Hepatocyte (in vitro differentiated cells): ENCODE data around the gene SNX2. TPM values are rescaled to one million over a fixed set of nuclear protein-coding genes. Genes with fewer than 3 reads are reported as not detected.

ENCODE experiments used
- DNase-seq: peaks from one replicate; pipeline ENCODE4 v3.0.0-alpha.2; 2016; ENCODE audit warnings: low spot score
- H2AFZ ChIP-seq: fragments of 200-600 bp; sonication (generic); 2 replicates; pipeline ENCODE4 v1.6.0; 2016; ENCODE audit warnings: antibody characterized with exemption, mild to moderate bottlenecking
- H3K27ac ChIP-seq: fragments of 200-600 bp; sonication (generic); 2 replicates; pipeline ENCODE4 v1.5.1; 2016; ENCODE audit warnings: mild to moderate bottlenecking
- H3K27me3 ChIP-seq: fragments of 200-600 bp; sonication (generic); 2 replicates; pipeline ENCODE4 v1.6.1; 2016
- H3K36me3 ChIP-seq: fragments of 200-600 bp; sonication (generic); replicated peaks from 2 replicates; pipeline ENCODE4 v1.5.1; 2016; ENCODE audit warnings: low read depth; ENCODE audit not compliant: insufficient read depth
- H3K4me1 ChIP-seq: fragments of 200-600 bp; sonication (generic); 2 replicates; pipeline ENCODE4 v1.5.1; 2016; ENCODE audit warnings: mild to moderate bottlenecking, moderate library complexity; ENCODE audit not compliant: insufficient read depth
- H3K4me2 ChIP-seq: fragments of 200-600 bp; sonication (generic); 2 replicates; pipeline ENCODE4 v1.6.0; 2016
- H3K4me3 ChIP-seq: fragments of 200-600 bp; sonication (generic); 2 replicates; pipeline ENCODE4 v1.5.1; 2016; ENCODE audit warnings: mild to moderate bottlenecking
- H3K79me2 ChIP-seq: fragments of 200-600 bp; sonication (generic); 2 replicates; pipeline ENCODE4 v1.6.0; 2017; ENCODE audit warnings: mild to moderate bottlenecking
- H3K9me2 ChIP-seq: fragments of 200-600 bp; sonication (generic); replicated peaks from 2 replicates; pipeline ENCODE4 v1.6.0; 2017; ENCODE audit warnings: mild to moderate bottlenecking; ENCODE audit not compliant: insufficient read depth
- H3K9me3 ChIP-seq: fragments of 200-600 bp; sonication (generic); 2 replicates; pipeline ENCODE4 v1.5.1; 2016; ENCODE audit warnings: low read depth, mild to moderate bottlenecking
- H4K20me1 ChIP-seq: fragments of 200-600 bp; sonication (generic); 2 replicates; pipeline ENCODE4 v1.6.0; 2016; ENCODE audit warnings: mild to moderate bottlenecking; ENCODE audit not compliant: insufficient read depth, poor library complexity, severe bottlenecking
- CTCF ChIP-seq: fragments of 200-600 bp; sonication (generic); IDR thresholded peaks from 2 replicates; pipeline ENCODE4 v1.5.1; 2016; ENCODE audit warnings: antibody characterized with exemption, mild to moderate bottlenecking; ENCODE audit not compliant: poor library complexity
- EZH2 ChIP-seq: fragments of 200-600 bp; sonication (generic); IDR thresholded peaks from 2 replicates; pipeline ENCODE4 v1.6.1; 2016; ENCODE audit warnings: antibody characterized with exemption, mild to moderate bottlenecking, borderline replicate concordance
- EZH2phosphoT487 ChIP-seq: fragments of 200-600 bp; sonication (generic); IDR thresholded peaks from one replicate; pipeline ENCODE4 v1.6.1; 2018; ENCODE audit warnings: antibody characterized with exemption, mild to moderate bottlenecking, low read depth, moderate library complexity; ENCODE audit not compliant: unreplicated experiment, severe bottlenecking
- WGBS: methylation state at CpG from one replicate; pipeline ENCODE4 v1.1.6; 2016; ENCODE audit warnings: low lambda C conversion rate; ENCODE audit errors: missing lambda C conversion rate; 5-methylcytosine and 5-hydroxymethylcytosine counted together
- polyA plus RNA-seq: library from polyadenylated mRNA; unstranded; fragments of >200 nt; fragmentation: Nextera tagmentation; extraction: Ambion mirVana; gene quantifications from 2 replicates; pipeline ENCODE4 v1.2.1, GENCODE V29; 2016
- total RNA-seq: library from RNA; depleted of rRNA; stranded (reverse); fragments of >200 nt; gene quantifications from 2 replicates; pipeline ENCODE4 v1.2.3, GENCODE V29; 2014

Gene SNX2
- total and polyA plus RNA-seq, 2 experiments from 2014 or later: 99.5 to 107 TPM

GRCh38 chr5:122877518-122877917 is 102.6 kb downstream of the SNX2 start:
- H3K9me3 ChIP-seq: no peaks in the 10 kb centered on the region
- H3K27ac ChIP-seq: no peak overlapping the region
- WGBS: 100% methylated on average over 2 of the region's 2 CpGs
- H3K4me2 ChIP-seq: no peak overlapping the region
- H3K36me3 ChIP-seq: no peaks in the 10 kb centered on the region
- no peak overlapping the region for H2AFZ ChIP-seq
- no peak overlapping the region for H3K4me3 ChIP-seq
- H3K27me3 ChIP-seq: no peaks in the 10 kb centered on the region
- peaks cover 45% of the 10 kb centered on the region for H3K79me2 ChIP-seq
- H3K9me2 ChIP-seq: no peaks in the 10 kb centered on the region
- no peak for DNase-seq
- H4K20me1 ChIP-seq: no peaks in the 10 kb centered on the region
- H3K4me1 ChIP-seq: peaks cover 9% of the 10 kb centered on the region
- no peak for TF ChIP-seq EZH2phosphoT487
- TF ChIP-seq EZH2: no peak

GRCh38 chr5:122879076-122879475 is 104.2 kb downstream of the SNX2 start:
- Histone ChIP-seq H3K9me2 (no peaks in the 10 kb centered on the region), H3K4me2 (no peak overlapping the region), H3K4me1 (peaks cover 9% of the 10 kb centered on the region), H3K4me3 (no peak overlapping the region), H3K79me2 (peaks cover 35% of the 10 kb centered on the region), H3K36me3 (no peaks in the 10 kb centered on the region), H3K27ac (no peak overlapping the region), H3K9me3 (no peaks in the 10 kb centered on the region), H4K20me1 (no peaks in the 10 kb centered on the region), H3K27me3 (no peaks in the 10 kb centered on the region), H2AFZ (no peak overlapping the region)
- no peak for TF ChIP-seq EZH2
- TF ChIP-seq EZH2phosphoT487: no peak
- no peak for TF ChIP-seq CTCF
- no peak for DNase-seq
- whole genome bisulfite sequencing: 88% methylated on average over 3 of the region's 3 CpGs

Other genes with a start within 250 kb of the SNX2 start
- 26.9 and 38.2 TPM in 2 replicates for gene SNX24, start 70.5 kb downstream of the SNX2 start, total RNA-seq
- 28.8 and 33.3 TPM in 2 replicates for gene SNX24, start 70.5 kb downstream of the SNX2 start, polyA plus RNA-seq